K562 (cell line): ENCODE measurements around the gene SLC39A6. TPM values are rescaled to one million over a fixed set of nuclear protein-coding genes. Genes with fewer than 3 reads are reported as not detected.

ENCODE experiments used
- ETV6 ChIP-seq, 3 experiments: fragments of 150-350 bp in 1 of 3; sonication (generic) in 1 of 3; formaldehyde crosslinking in 1 of 3; IDR thresholded peaks; 2 replicates each; pipeline versions ENCODE4 v1.6.1 to v1.8.0; 2014 to 2022; ENCODE audit warnings: borderline replicate concordance in 2 of 3, low read depth in 2 of 3, antibody characterized with exemption in 1 of 3, low read length in 1 of 3, mild to moderate bottlenecking in 1 of 3, missing genetic modification reagents in 1 of 3
- EWSR1 ChIP-seq: fragments of 450-650 bp; IDR thresholded peaks from 2 replicates; pipeline ENCODE4 v1.6.1; 2018; ENCODE audit warnings: borderline replicate concordance, mild to moderate bottlenecking, low read depth, moderate library complexity; ENCODE audit not compliant: partially characterized antibody
- GABPA ChIP-seq: fragments of 200-800 bp; sonication (Bioruptor generic); conservative IDR thresholded peaks from 2 replicates; pipeline ENCODE4 v1.6.1; 2016; ENCODE audit warnings: low read depth, missing genetic modification characterization, missing compliant biosample characterization
- LEF1 ChIP-seq: fragments of 450-650 bp; IDR thresholded peaks from 2 replicates; pipeline ENCODE4 v1.6.1; 2016; ENCODE audit warnings: mild to moderate bottlenecking
- PHB2 ChIP-seq: fragments of 450-650 bp; IDR thresholded peaks from 2 replicates; pipeline ENCODE4 v1.6.1; 2017; ENCODE audit warnings: low read depth
- PURB ChIP-seq: sonication (generic); formaldehyde crosslinking; IDR thresholded peaks from 2 replicates; pipeline ENCODE4 v1.9.0; 2021; ENCODE audit warnings: low read depth, mild to moderate bottlenecking, missing genetic modification reagents
- SLC30A9 ChIP-seq: fragments of 250-450 bp; sonication (Bioruptor Pico); IDR thresholded peaks from 2 replicates; pipeline ENCODE4 v1.8.0; 2022; ENCODE audit warnings: mild to moderate bottlenecking, moderate library complexity
- SMAD1 ChIP-seq: fragments of 150-350 bp; IDR thresholded peaks from 2 replicates; pipeline ENCODE4 v1.6.1; 2014; ENCODE audit warnings: low read length, low read depth; ENCODE audit not compliant: partially characterized antibody
- SMARCA5 ChIP-seq: fragments of 450-650 bp; IDR thresholded peaks from 2 replicates; pipeline ENCODE4 v1.6.1; 2016
- STAT5A ChIP-seq: IDR thresholded peaks from 2 replicates; pipeline ENCODE4 v1.6.1; 2012; ENCODE audit warnings: low read length, inconsistent platforms, borderline replicate concordance
- TAF9B ChIP-seq: fragments of 450-650 bp; IDR thresholded peaks from 2 replicates; pipeline ENCODE4 v1.6.1; 2018; ENCODE audit warnings: mild to moderate bottlenecking; ENCODE audit not compliant: partially characterized antibody
- THAP7 ChIP-seq: fragments of 250-450 bp; sonication (Bioruptor Pico); IDR thresholded peaks from 2 replicates; pipeline ENCODE4 v1.5.0; 2021
- TRIM24 ChIP-seq, 2 experiments: fragments of 450-650 bp; IDR thresholded peaks; 2 replicates each; pipeline ENCODE4 v1.6.1; 2016
- ZBTB1 ChIP-seq: sonication (generic); formaldehyde crosslinking; IDR thresholded peaks from 2 replicates; pipeline ENCODE4 v1.8.1; 2023; ENCODE audit warnings: missing genetic modification reagents, low read depth, mild to moderate bottlenecking, borderline replicate concordance
- ZBTB40 ChIP-seq, 2 experiments: fragments of 450-650 bp in 1 of 2; sonication (generic) in 1 of 2; formaldehyde crosslinking in 1 of 2; IDR thresholded peaks; 2 replicates each; pipeline versions ENCODE4 v1.7.1 to v1.9.0; 2016 to 2022; ENCODE audit warnings: inconsistent platforms in 1 of 2, mild to moderate bottlenecking in 1 of 2, missing genetic modification reagents in 1 of 2
- ZBTB7A ChIP-seq: IDR thresholded peaks from 2 replicates; pipeline ENCODE4 v1.6.1; 2011; ENCODE audit warnings: low read depth, mild to moderate bottlenecking, low read length, moderate library complexity, borderline replicate concordance; ENCODE audit not compliant: control insufficient read depth
- ZKSCAN1 ChIP-seq: fragments of 150-350 bp; IDR thresholded peaks from 2 replicates; pipeline ENCODE4 v1.6.1; 2016; ENCODE audit warnings: low read depth, low read length
- ZKSCAN3 ChIP-seq: fragments of 250-450 bp; sonication (Bioruptor Pico); IDR thresholded peaks from 2 replicates; pipeline ENCODE4 v1.4.0; 2020
- polyA plus RNA-seq, 8 experiments: library from polyadenylated mRNA; depleted of rRNA in 4 of 8; stranded (reverse) in 5 of 8; unstranded in 3 of 8; fragments of >200 nt; fragmentation: Nextera tagmentation in 2 of 8; fragmentation: Illumina TruSeq in 1 of 8; extraction: Ambion mirVana in 2 of 8; extraction: Trizol in 1 of 8; gene quantifications; 2 replicates each; pipeline versions ENCODE4 v1.2.1 to v1.2.3, GENCODE V29; 2011 to 2014; ENCODE audit warnings: inconsistent platforms in 1 of 8, missing spikeins in 1 of 8
- total RNA-seq, 7 experiments: library from RNA; depleted of rRNA in 6 of 7; stranded (reverse); fragments of >200 nt in 6 of 7; fragmentation: Illumina TruSeq in 2 of 7; extraction: Trizol in 2 of 7; gene quantifications; 2 replicates each; pipeline versions ENCODE4 v1.2.1 to v1.2.3, GENCODE V29; 2011 to 2021; ENCODE audit warnings: low replicate concordance in 1 of 7

Gene SLC39A6
- total and polyA plus RNA-seq, 9 of the 15 experiments (the other 6 are each of a cell fraction or from before 2014, with no cell fraction given) = 5.6 to 23.8 (median 17.4) TPM

GRCh38 chr18:36129300-36130038, at the start of gene SLC39A6, which contains the start of gene ELP2 (continued):
- TF ChIP-seq ZBTB40 (IDR thresholded peaks at IDR 0.05) = peak; percentile 93
- no peak for TF ChIP-seq ZBTB40 (CRISPR knock-in tag; IDR thresholded peaks at IDR 0.05)
- TF ChIP-seq GABPA (tag) = peak; percentile 97
- TF ChIP-seq ETV6 (IDR thresholded peaks at IDR 0.05; ENCODE audit: borderline replicate concordance in 1 of 2, low read depth in 2 of 2, low read length in 1 of 2) = peak in 1 of 2 experiments; percentile 39; a peak in 1 of 4 replicates
- TF ChIP-seq ETV6 (CRISPR knock-in tag; IDR thresholded peaks at IDR 0.05; ENCODE audit: borderline replicate concordance) = 0 out of 2 replicates have a peak, but pooled peaks have one; percentile 31
- TF ChIP-seq THAP7 = no peak
- peak; percentile 47; the same call in 1 of the 2 replicates for TF ChIP-seq SMARCA5
- TF ChIP-seq TRIM24 (IDR thresholded peaks at IDR 0.05) = peak in 1 of 2 experiments; percentile 20; a peak in 1 of 4 replicates
- no peak for TF ChIP-seq SLC30A9 (CRISPR knock-in tag)
- TF ChIP-seq STAT5A = peak; percentile 38; the same call in 1 of the 2 replicates
- TF ChIP-seq TAF9B = peak; percentile 77
- TF ChIP-seq ZBTB7A = peak; percentile 66
- no peak for TF ChIP-seq PHB2
- TF ChIP-seq EWSR1 = no peak
- peak; percentile 66 for TF ChIP-seq SMAD1
- TF ChIP-seq ZKSCAN3 (CRISPR knock-in tag) = no peak
- TF ChIP-seq ZKSCAN1 = peak; percentile 21; the same call in 1 of the 2 replicates
- TF ChIP-seq ZBTB1 = peak; percentile 31; the same call in 1 of the 2 replicates
- no peak for TF ChIP-seq PURB (CRISPR knock-in tag)
- TF ChIP-seq LEF1 = no peak; the same call in 1 of the 2 replicates
